Measurements from ENCODE around the gene OOEP.

- TF ChIP-seq, protein P1, sequence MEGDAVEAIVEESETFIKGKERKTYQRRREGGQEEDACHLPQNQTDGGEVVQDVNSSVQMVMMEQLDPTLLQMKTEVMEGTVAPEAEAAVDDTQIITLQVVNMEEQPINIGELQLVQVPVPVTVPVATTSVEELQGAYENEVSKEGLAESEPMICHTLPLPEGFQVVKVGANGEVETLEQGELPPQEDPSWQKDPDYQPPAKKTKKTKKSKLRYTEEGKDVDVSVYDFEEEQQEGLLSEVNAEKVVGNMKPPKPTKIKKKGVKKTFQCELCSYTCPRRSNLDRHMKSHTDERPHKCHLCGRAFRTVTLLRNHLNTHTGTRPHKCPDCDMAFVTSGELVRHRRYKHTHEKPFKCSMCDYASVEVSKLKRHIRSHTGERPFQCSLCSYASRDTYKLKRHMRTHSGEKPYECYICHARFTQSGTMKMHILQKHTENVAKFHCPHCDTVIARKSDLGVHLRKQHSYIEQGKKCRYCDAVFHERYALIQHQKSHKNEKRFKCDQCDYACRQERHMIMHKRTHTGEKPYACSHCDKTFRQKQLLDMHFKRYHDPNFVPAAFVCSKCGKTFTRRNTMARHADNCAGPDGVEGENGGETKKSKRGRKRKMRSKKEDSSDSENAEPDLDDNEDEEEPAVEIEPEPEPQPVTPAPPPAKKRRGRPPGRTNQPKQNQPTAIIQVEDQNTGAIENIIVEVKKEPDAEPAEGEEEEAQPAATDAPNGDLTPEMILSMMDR (IDR thresholded peaks at IDR 0.05): no peak
- TF ChIP-seq POLR2AphosphoS5 (IDR thresholded peaks at IDR 0.05): no peak
- TF ChIP-seq POLR2A (IDR thresholded peaks at IDR 0.05): no peak
Measured at GRCh38 chr6:73388433-73388799, 18.7 kb upstream of the OOEP start.
